Chondrocyte (in vitro differentiated cells): Measurements from ENCODE around the gene IZUMO1R. TPM values are rescaled to one million over a fixed set of nuclear protein-coding genes. Genes with fewer than 3 reads are reported as not detected.
"Not testable (repeated sequence)": the region's sequence is repeated elsewhere in the genome, so short reads cannot be mapped to it uniquely, and the experiment has no call there.

Experiments used
- DNase-seq: peaks from one replicate; pipeline ENCODE4 v3.0.0; 2021; ENCODE audit warnings: mixed read lengths, low spot score
- H3K27ac Mint-ChIP-seq: one replicate; pipeline ENCODE4 v1.8.0; 2021; ENCODE audit warnings: mild to moderate bottlenecking, moderate library complexity, mixed read lengths; ENCODE audit not compliant: unreplicated experiment
- H3K27me3 Mint-ChIP-seq: 2 replicates; pipeline ENCODE4 v1.8.0; 2021; ENCODE audit warnings: low read depth, mixed read lengths
- H3K36me3 Mint-ChIP-seq: 2 replicates; pipeline ENCODE4 v1.8.0; 2021; ENCODE audit warnings: low read depth, mixed read lengths
- H3K4me1 Mint-ChIP-seq: 2 replicates; pipeline ENCODE4 v1.8.0; 2021; ENCODE audit warnings: low read depth, mild to moderate bottlenecking, mixed read lengths
- H3K4me3 Mint-ChIP-seq: one replicate; pipeline ENCODE4 v1.8.0; 2021; ENCODE audit warnings: mild to moderate bottlenecking, moderate library complexity, mixed read lengths; ENCODE audit not compliant: unreplicated experiment
- H3K9me3 Mint-ChIP-seq: 2 replicates; pipeline ENCODE4 v1.8.0; 2021; ENCODE audit warnings: low read depth, mixed read lengths
- total RNA-seq: library from RNA; stranded (reverse); gene quantifications from 3 replicates; pipeline ENCODE4 v1.2.1, GENCODE V29; 2021
- TF ChIP-seq, protein P1 (sequence below): fragments of 200-600 bp; sonication (generic); IDR thresholded peaks from 2 replicates; pipeline ENCODE4 v1.5.0; 2021; ENCODE audit warnings: antibody characterized with exemption, mild to moderate bottlenecking, moderate library complexity

Gene IZUMO1R
- total RNA-seq, 1 donor from 2014 or later, result not detected

DNA sequence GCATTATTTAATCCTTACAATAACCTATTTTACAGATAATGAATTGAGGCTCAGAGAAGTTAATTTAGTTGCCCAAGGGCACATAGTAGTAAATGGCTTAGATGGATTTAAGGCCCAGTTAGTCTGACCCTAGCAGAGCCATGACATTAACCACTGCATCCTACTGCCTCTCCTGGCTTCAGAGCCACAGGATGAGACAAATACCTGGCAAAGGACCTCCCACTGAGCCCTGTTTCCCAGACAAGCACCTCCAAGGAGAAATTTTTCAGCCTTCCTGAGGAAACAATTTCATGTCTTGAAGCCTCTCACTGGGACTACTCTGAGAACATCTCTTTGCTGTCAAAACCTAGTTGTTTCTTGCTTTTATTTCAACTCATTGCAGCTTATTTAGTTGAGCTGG lies 28.4 kb downstream of the IZUMO1R start:
- Mint-ChIP-seq H3K27ac (no peak overlapping the region), H3K4me1 (no peaks in the 10 kb centered on the region), H3K4me3 (no peak overlapping the region), H3K9me3 (no peaks in the 10 kb centered on the region), H3K36me3 (no peaks in the 10 kb centered on the region), H3K27me3 (peaks cover 21% of the 10 kb centered on the region)
- DNase-seq, result no peak
- TF ChIP-seq, protein P1, sequence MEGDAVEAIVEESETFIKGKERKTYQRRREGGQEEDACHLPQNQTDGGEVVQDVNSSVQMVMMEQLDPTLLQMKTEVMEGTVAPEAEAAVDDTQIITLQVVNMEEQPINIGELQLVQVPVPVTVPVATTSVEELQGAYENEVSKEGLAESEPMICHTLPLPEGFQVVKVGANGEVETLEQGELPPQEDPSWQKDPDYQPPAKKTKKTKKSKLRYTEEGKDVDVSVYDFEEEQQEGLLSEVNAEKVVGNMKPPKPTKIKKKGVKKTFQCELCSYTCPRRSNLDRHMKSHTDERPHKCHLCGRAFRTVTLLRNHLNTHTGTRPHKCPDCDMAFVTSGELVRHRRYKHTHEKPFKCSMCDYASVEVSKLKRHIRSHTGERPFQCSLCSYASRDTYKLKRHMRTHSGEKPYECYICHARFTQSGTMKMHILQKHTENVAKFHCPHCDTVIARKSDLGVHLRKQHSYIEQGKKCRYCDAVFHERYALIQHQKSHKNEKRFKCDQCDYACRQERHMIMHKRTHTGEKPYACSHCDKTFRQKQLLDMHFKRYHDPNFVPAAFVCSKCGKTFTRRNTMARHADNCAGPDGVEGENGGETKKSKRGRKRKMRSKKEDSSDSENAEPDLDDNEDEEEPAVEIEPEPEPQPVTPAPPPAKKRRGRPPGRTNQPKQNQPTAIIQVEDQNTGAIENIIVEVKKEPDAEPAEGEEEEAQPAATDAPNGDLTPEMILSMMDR, result no peak

DNA sequence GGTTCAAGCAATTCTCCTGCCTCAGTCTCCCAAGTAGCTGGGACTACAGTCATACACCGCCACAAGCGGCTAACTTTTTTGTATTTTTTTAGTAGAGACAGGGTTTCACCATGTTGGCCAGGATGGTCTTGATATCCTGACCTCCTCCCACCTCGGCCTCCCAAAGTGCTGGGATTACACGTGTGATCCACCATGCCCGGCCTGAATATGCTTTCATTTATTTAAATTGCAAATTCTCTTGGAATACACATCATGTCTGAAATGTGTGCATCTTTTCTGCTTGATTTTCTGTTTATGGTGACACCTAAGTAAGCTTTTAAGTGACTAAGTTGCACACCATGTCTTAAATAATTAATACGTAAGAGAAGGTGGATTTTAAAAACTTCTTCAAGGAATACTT lies 31.7 kb downstream of the IZUMO1R start:
- Mint-ChIP-seq H3K36me3 (no peaks in the 10 kb centered on the region), H3K4me1 (no peaks in the 10 kb centered on the region), H3K27ac (no peak overlapping the region)

DNA sequence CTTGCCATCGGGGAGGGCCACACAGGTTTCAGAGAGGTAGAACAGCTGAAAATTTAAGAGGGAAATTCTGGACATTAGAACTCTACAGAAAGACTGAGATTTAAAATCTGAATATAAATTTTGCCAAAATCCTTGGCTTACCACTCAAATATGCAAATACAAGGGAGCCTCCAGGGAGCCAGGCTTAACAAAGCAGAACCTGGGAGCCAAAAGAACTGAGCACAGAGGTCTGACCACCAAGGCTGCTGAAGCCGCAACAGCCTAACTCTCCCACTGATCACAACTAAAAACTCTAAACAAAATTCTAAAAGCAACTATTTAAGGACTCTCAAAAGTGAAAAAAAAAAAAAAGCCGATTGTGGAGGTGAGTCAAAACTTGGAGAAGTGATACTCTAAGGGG lies 34.3 kb downstream of the IZUMO1R start:
- TF ChIP-seq, protein P1, result no peak
- no peak overlapping the region for H3K27ac Mint-ChIP-seq
- no peak for DNase-seq
- no peaks in the 10 kb centered on the region for H3K36me3 Mint-ChIP-seq
- H3K4me1 Mint-ChIP-seq, result no peaks in the 10 kb centered on the region
- no peaks in the 10 kb centered on the region for H3K9me3 Mint-ChIP-seq
- peaks cover 12% of the 10 kb centered on the region for H3K27me3 Mint-ChIP-seq
- no peak overlapping the region for H3K4me3 Mint-ChIP-seq

More for the DNA sequence above, 31.7 kb downstream of the IZUMO1R start:
- Mint-ChIP-seq H3K9me3 (no peaks in the 10 kb centered on the region), H3K27me3 (peaks cover 15% of the 10 kb centered on the region), H3K4me3 (no peak overlapping the region)
- TF ChIP-seq, protein P1, result no peak
- no peak for DNase-seq

DNA sequence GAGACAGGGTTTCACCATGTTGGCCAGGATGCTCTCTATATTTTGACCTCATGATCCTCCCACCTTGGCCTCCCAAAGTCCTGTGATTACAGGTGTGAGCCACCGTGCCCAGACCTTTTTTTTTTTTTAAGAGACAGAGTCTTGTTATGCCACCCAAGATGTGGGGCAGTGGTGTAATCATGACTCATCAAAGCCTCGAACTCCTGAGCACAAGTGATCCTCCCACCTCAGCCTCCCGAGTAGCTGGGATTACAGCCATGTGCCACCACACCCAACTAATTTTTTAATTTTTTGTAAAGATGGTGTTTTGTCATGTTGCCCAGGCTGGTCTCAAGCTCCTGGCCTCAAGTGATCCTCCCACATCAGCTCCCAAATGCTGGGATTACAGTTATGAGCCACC lies 37.9 kb downstream of the IZUMO1R start:
- Mint-ChIP-seq H3K27me3 (peaks cover 15% of the 10 kb centered on the region), H3K4me3 (no peak overlapping the region), H3K9me3 (no peaks in the 10 kb centered on the region), H3K36me3 (no peaks in the 10 kb centered on the region), H3K27ac (no peak overlapping the region), H3K4me1 (no peaks in the 10 kb centered on the region)
- TF ChIP-seq, protein P1, result no peak
- no peak for DNase-seq

DNA sequence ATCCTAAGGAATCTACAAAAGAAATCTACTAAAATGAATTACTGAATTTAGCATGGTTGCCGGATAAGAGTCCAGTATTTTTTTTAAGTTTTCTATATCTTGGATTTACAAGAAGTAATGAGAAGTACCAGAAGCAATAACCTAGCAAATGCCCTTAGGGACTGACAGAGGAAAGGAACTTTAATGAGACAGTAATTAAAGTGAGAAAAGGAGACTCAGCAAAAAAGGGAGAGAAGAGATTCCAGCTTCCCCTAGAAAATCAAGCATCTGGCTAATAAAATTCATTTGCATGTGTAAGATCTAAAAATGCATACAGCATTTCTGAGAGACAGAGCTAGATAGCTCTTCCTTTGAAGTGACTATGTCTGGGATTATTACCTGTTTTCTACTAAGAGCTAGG lies 39.1 kb downstream of the IZUMO1R start:
- Mint-ChIP-seq H3K4me3 (no peak overlapping the region), H3K9me3 (no peaks in the 10 kb centered on the region), H3K27ac (no peak overlapping the region), H3K27me3 (peaks cover 17% of the 10 kb centered on the region), H3K36me3 (no peaks in the 10 kb centered on the region), H3K4me1 (no peaks in the 10 kb centered on the region)
- no peak for DNase-seq
- TF ChIP-seq, protein P1, result no peak

DNA sequence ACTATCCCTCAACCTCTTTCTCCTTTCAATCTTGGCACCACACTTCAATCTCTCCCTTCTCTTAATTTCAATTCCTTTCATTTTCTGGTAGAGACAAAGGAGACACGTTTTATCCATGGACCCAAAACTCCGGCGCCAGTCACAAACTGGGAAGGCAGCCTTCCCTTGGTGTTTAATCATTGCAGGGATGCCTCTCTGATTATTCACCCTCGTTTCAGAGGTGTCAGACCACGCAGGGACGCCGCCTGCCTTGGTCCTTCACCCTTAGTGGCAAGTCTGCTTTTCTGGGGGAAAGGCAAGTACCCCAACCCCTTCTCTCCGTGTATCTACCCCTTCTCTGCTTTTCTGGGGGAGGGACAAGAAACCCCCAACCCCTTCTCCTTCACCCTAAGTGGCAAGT lies 41.9 kb downstream of the IZUMO1R start:
- not testable (repeated sequence) for H3K4me3 Mint-ChIP-seq, DNase-seq, H3K36me3 Mint-ChIP-seq, H3K27ac Mint-ChIP-seq, H3K4me1 Mint-ChIP-seq, H3K9me3 Mint-ChIP-seq
- H3K27me3 Mint-ChIP-seq, result peaks cover 22% of the 10 kb centered on the region

DNA sequence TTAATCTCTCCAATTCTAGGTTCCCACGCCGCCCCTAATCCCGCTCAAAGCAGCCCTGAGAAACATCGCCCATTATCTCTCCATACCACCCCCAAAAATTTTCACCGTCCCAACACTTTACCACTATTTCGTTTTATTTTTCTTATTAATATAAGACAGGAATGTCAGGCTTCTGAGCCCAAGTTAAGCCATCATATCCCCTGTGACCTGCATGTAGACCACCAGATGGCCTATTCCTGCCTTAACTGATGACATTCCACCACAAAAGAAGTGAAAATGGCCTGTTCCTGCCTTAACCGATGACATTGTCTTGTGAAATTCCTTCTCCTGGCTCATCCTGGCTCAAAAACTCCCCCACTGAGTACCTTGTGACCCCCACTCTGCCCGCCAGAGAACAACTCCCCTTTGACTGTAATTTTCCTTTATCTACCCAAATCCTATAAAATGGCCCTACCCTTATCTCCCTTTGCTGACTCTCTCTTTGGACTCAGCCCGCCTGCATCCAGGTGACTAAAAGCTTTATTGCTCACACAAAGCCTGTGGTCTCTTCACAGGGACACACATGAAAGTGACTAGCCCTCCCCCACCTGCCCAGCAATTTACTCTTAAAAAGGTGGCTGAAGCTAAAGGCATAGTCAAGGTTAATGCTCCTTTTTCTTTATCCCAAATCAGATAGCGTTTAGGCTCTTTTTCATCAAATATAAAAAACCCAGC lies 46.6 kb downstream of the IZUMO1R start:
- H3K36me3 Mint-ChIP-seq, result not testable (repeated sequence)
- peaks cover 24% of the 10 kb centered on the region for H3K27me3 Mint-ChIP-seq

More for the DNA sequence above, 46.6 kb downstream of the IZUMO1R start:
- H3K27ac Mint-ChIP-seq, DNase-seq, H3K4me1 Mint-ChIP-seq, H3K9me3 Mint-ChIP-seq, H3K4me3 Mint-ChIP-seq: not testable (repeated sequence)
